ENCODE data around the gene GRK3. TPM values are rescaled to one million over a fixed set of nuclear protein-coding genes. Genes with fewer than 3 reads are reported as not detected.

GRK3 gene
- total RNA-seq, 4 donors from 2014 or later = 7.6 to 10.7 (median 8.8) TPM

- no peak for DNase-seq
- no peak overlapping the region for H3K4me3 ChIP-seq (replicated peaks in 1 of 3)
- H3K27me3 ChIP-seq = no peaks in the 10 kb centered on the region
- no peaks in the 10 kb centered on the region for H3K36me3 ChIP-seq
- 81 to 87% methylated on average over 6 of the region's 6 CpGs for WGBS, 2 donors
- H3K9me3 ChIP-seq = no peaks in the 10 kb centered on the region
- intact Hi-C loops (cut with DNase I) = no loop called here
- no peak for TF ChIP-seq CTCF (IDR thresholded peaks at IDR 0.05)
- no peak for TF ChIP-seq POLR2A (IDR thresholded peaks at IDR 0.05)
- no peak overlapping the region for H3K27ac ChIP-seq
- peaks cover 15% of the 10 kb centered on the region in 2 donors for H3K4me1 ChIP-seq
Observed at GRCh38 chr22:25714739-25715138, 150.3 kb downstream of the GRK3 start.

- no peak for DNase-seq
- TF ChIP-seq CTCF (IDR thresholded peaks at IDR 0.05) (no peak), POLR2A (IDR thresholded peaks at IDR 0.05) (no peak)
- no peaks in the 10 kb centered on the region for H3K9me3 ChIP-seq
- H3K27me3 ChIP-seq = no peaks in the 10 kb centered on the region
- 91% methylated on average over 10 of the region's 10 CpGs for WGBS, 2 donors
- H3K4me3 ChIP-seq (replicated peaks in 1 of 3) = no peak overlapping the region
- intact Hi-C loops (cut with DNase I) = no loop called here
- no peak overlapping the region for H3K27ac ChIP-seq
- H3K4me1 ChIP-seq = peaks cover 14 to 15% of the 10 kb centered on the region in 2 donors
- H3K36me3 ChIP-seq = no peaks in the 10 kb centered on the region
Observed at GRCh38 chr22:25716637-25717036, 152.2 kb downstream of the GRK3 start.

GRCh38 chr22:25718135-25718840 is 153.8 kb downstream of the GRK3 start:
- H3K4me3 ChIP-seq (replicated peaks in 1 of 3) = no peak overlapping the region
- TF ChIP-seq POLR2A (IDR thresholded peaks at IDR 0.05) = no peak
- no peak for TF ChIP-seq CTCF (IDR thresholded peaks at IDR 0.05)
- no peak overlapping the region for H3K27ac ChIP-seq
- 86 to 88% methylated on average over 10 of the region's 10 CpGs for WGBS, 2 donors
- intact Hi-C loops (cut with DNase I) = no loop called here
- no peaks in the 10 kb centered on the region for H3K27me3 ChIP-seq
- no peaks in the 10 kb centered on the region for H3K9me3 ChIP-seq
- H3K36me3 ChIP-seq = peaks cover 0 to 4% of the 10 kb centered on the region in 2 donors
- DNase-seq = no peak
- H3K4me1 ChIP-seq = peaks cover under 1 to 3% of the 10 kb centered on the region in 2 donors

- H3K9me3 ChIP-seq = no peaks in the 10 kb centered on the region
- intact Hi-C loops (cut with DNase I) = no loop called here
Observed at GRCh38 chr22:25722223-25722622, 157.7 kb downstream of the GRK3 start.

More at GRCh38 chr22:25722223-25722622, 157.7 kb downstream of the GRK3 start:
- Histone ChIP-seq H3K4me3 (replicated peaks in 1 of 3) (no peak overlapping the region), H3K27me3 (no peaks in the 10 kb centered on the region), H3K36me3 (peaks cover 0 to 4% of the 10 kb centered on the region in 2 donors), H3K27ac (no peak overlapping the region), H3K4me1 (no peaks in the 10 kb centered on the region)
- WGBS, 2 donors = 93 to 99% methylated on average over 12 to 16 of the region's 16 CpGs
- no peak for DNase-seq
- TF ChIP-seq CTCF (IDR thresholded peaks at IDR 0.05) (no peak), POLR2A (IDR thresholded peaks at IDR 0.05) (no peak)

All from thyroid gland (tissue), 4 donors.